Astrocyte (in vitro differentiated cells and primary cell): ENCODE measurements around the gene KAT2B. TPM values are rescaled to one million over a fixed set of nuclear protein-coding genes. Genes with fewer than 3 reads are reported as not detected.

ENCODE experiments used
- DNase-seq: peaks from one replicate; pipeline ENCODE4 v3.0.0-alpha.2; 2010; ENCODE audit warnings: low read depth
- FAIRE-seq: peaks from 2 replicates; lab custom pipeline; 2011; peaks lifted over from hg19 to GRCh38; lab: Jason Lieb, UNC
- H2AFZ ChIP-seq: 2 replicates; pipeline ENCODE4 v1.6.0; 2012; ENCODE audit warnings: low read depth, low read length, inconsistent platforms
- H3K27ac ChIP-seq: 2 replicates; pipeline ENCODE4 v1.5.1; 2011; ENCODE audit warnings: low read depth, low read length, inconsistent platforms
- H3K27me3 ChIP-seq: 2 replicates; pipeline ENCODE4 v1.6.0; 2011; ENCODE audit warnings: low read length, inconsistent platforms; ENCODE audit not compliant: insufficient read depth
- H3K36me3 ChIP-seq: 2 replicates; pipeline ENCODE4 v1.5.1; 2011; ENCODE audit warnings: low read length, inconsistent platforms; ENCODE audit not compliant: insufficient read depth
- H3K4me1 ChIP-seq: 2 replicates; pipeline ENCODE4 v1.5.1; 2011; ENCODE audit warnings: low read length, inconsistent platforms; ENCODE audit not compliant: insufficient read depth
- H3K4me2 ChIP-seq: 2 replicates; pipeline ENCODE4 v1.6.0; 2012; ENCODE audit warnings: low read length, inconsistent platforms
- H3K4me3 ChIP-seq: 2 replicates; pipeline ENCODE4 v1.5.1; 2011; ENCODE audit warnings: low read depth, mild to moderate bottlenecking, low read length, inconsistent platforms; ENCODE audit not compliant: insufficient read depth
- H3K79me2 ChIP-seq: 2 replicates; pipeline ENCODE4 v1.6.0; 2012; ENCODE audit warnings: mild to moderate bottlenecking, low read length, inconsistent platforms; ENCODE audit not compliant: insufficient read depth
- H3K9ac ChIP-seq: 2 replicates; pipeline ENCODE4 v1.6.0; 2012; ENCODE audit warnings: mild to moderate bottlenecking, low read length, inconsistent platforms
- H3K9me3 ChIP-seq: 2 replicates; pipeline ENCODE4 v1.5.1; 2012; ENCODE audit warnings: low read depth, mild to moderate bottlenecking, low read length, inconsistent platforms; ENCODE audit not compliant: insufficient read depth
- H4K20me1 ChIP-seq: 2 replicates; pipeline ENCODE4 v1.6.0; 2012; ENCODE audit warnings: low read length, inconsistent platforms; ENCODE audit not compliant: insufficient read depth
- H3K27ac Mint-ChIP-seq: one replicate; pipeline ENCODE4 v1.8.0; 2021; ENCODE audit warnings: mild to moderate bottlenecking, mixed read lengths; ENCODE audit not compliant: unreplicated experiment
- H3K27me3 Mint-ChIP-seq: one replicate; pipeline ENCODE4 v1.8.0; 2021; ENCODE audit warnings: low read depth, mixed read lengths; ENCODE audit not compliant: unreplicated experiment
- H3K36me3 Mint-ChIP-seq: one replicate; pipeline ENCODE4 v1.8.0; 2021; ENCODE audit warnings: low read depth, mixed read lengths; ENCODE audit not compliant: unreplicated experiment
- H3K4me1 Mint-ChIP-seq: one replicate; pipeline ENCODE4 v1.8.0; 2021; ENCODE audit warnings: low read depth, mixed read lengths; ENCODE audit not compliant: unreplicated experiment
- H3K4me3 Mint-ChIP-seq: one replicate; pipeline ENCODE4 v1.8.0; 2021; ENCODE audit warnings: mild to moderate bottlenecking, moderate library complexity, mixed read lengths; ENCODE audit not compliant: unreplicated experiment
- H3K9me3 Mint-ChIP-seq: one replicate; pipeline ENCODE4 v1.8.0; 2021; ENCODE audit warnings: mild to moderate bottlenecking, mixed read lengths; ENCODE audit not compliant: unreplicated experiment
- EZH2 ChIP-seq: IDR thresholded peaks from 2 replicates; pipeline ENCODE4 v1.6.1; 2012; ENCODE audit warnings: mild to moderate bottlenecking, low read length, inconsistent platforms; ENCODE audit not compliant: insufficient read depth
- total RNA-seq: library from RNA; stranded (reverse); gene quantifications from 2 replicates; pipeline ENCODE4 v1.2.1, GENCODE V29; 2021
- TF ChIP-seq, protein P1 (sequence below): IDR thresholded peaks from 2 replicates; pipeline ENCODE4 v1.5.1; 2011; ENCODE audit warnings: low read depth, mild to moderate bottlenecking, inconsistent platforms, low read length, moderate library complexity; ENCODE audit not compliant: insufficient read depth

The KAT2B gene
- total RNA-seq, 1 donor from 2014 or later = 4.9 TPM

DNA sequence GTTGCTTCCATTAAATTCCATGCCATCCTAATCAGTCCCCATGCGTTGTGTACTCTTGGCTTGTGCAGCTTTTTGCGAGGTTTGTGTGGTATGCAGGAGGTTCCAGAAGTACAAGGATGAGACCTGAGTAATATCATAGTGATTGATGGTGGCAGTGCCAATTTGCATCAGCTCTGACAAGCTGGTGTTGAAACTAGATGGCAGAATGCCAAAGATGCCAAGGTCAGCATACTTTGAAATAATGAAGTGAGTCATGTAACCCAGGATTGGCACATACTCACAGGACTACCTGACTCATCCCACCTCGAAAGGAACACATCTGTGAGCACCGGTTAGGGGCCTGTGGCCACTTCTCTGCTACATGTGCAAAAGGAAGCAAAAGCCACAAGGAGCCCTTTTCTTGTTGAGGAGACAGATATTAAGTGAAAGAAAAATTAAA is 14.3 kb downstream of the KAT2B start:
- DNase-seq (peak; percentile 78), FAIRE-seq (no peak)
- H3K27me3 ChIP-seq = no peaks in the 10 kb centered on the region
- H3K36me3 Mint-ChIP-seq = no peaks in the 10 kb centered on the region
- no peak overlapping the region for H3K27ac ChIP-seq
- no peak overlapping the region for H3K4me2 ChIP-seq
- H3K4me3 ChIP-seq = no peak overlapping the region
- no peaks in the 10 kb centered on the region for H3K27me3 Mint-ChIP-seq
- H4K20me1 ChIP-seq = peaks cover 13% of the 10 kb centered on the region
- H3K79me2 ChIP-seq = no peaks in the 10 kb centered on the region
- no peak overlapping the region for H3K4me3 Mint-ChIP-seq
- no peaks in the 10 kb centered on the region for H3K9me3 Mint-ChIP-seq
- peaks cover 3% of the 10 kb centered on the region for H3K4me1 Mint-ChIP-seq
- H3K9ac ChIP-seq = no peak overlapping the region
- H3K9me3 ChIP-seq = no peaks in the 10 kb centered on the region
- no peaks in the 10 kb centered on the region for H3K36me3 ChIP-seq
- no peak for TF ChIP-seq EZH2
- TF ChIP-seq, protein P1, sequence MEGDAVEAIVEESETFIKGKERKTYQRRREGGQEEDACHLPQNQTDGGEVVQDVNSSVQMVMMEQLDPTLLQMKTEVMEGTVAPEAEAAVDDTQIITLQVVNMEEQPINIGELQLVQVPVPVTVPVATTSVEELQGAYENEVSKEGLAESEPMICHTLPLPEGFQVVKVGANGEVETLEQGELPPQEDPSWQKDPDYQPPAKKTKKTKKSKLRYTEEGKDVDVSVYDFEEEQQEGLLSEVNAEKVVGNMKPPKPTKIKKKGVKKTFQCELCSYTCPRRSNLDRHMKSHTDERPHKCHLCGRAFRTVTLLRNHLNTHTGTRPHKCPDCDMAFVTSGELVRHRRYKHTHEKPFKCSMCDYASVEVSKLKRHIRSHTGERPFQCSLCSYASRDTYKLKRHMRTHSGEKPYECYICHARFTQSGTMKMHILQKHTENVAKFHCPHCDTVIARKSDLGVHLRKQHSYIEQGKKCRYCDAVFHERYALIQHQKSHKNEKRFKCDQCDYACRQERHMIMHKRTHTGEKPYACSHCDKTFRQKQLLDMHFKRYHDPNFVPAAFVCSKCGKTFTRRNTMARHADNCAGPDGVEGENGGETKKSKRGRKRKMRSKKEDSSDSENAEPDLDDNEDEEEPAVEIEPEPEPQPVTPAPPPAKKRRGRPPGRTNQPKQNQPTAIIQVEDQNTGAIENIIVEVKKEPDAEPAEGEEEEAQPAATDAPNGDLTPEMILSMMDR = no peak
- no peak overlapping the region for H3K27ac Mint-ChIP-seq
- no peak overlapping the region for H2AFZ ChIP-seq
- peaks cover 21% of the 10 kb centered on the region for H3K4me1 ChIP-seq

DNA sequence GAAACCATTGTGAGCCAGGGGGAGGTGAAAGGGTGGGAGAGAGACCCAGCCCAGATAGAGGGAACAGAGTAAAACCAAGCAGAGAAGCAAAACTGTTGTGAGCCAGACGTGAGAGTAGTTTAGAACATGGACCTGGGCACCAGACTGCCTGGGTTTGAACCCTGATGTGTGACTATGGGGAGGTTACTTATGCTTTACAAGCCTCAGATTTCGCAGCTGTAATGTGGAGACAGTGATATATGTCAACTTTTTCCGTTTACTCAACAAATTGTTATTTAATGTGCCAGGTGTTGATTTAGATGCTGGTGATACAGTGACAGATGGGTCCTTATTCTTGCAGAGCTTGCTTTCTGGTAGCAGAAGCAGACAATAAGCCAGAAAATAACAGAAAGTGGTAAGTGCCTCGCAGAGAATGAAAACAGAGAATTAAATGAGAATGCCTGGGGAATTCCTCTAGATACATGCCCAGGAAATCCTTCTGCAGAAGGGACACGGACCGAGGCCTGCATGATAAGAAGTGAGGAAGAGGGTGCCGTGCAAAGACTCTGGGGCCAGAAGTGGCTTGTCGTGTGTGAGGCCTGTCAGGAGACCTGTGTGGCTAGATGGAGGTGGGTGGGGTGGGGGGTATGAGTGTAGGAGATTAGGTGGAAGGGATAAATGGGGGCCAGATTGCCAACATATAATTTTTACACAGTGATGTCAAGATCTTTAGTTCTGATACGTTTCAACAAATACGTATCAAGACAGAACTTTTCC is 15.0 kb downstream of the KAT2B start:
- no peak overlapping the region for H3K9ac ChIP-seq
- peaks cover 13% of the 10 kb centered on the region for H4K20me1 ChIP-seq
- DNase-seq (no peak), FAIRE-seq (no peak)
- no peaks in the 10 kb centered on the region for H3K79me2 ChIP-seq
- Mint-ChIP-seq H3K4me3 (no peak overlapping the region), H3K27ac (no peak overlapping the region), H3K27me3 (no peaks in the 10 kb centered on the region), H3K36me3 (no peaks in the 10 kb centered on the region), H3K9me3 (peaks cover 2% of the 10 kb centered on the region), H3K4me1 (peaks cover 3% of the 10 kb centered on the region)
- no peaks in the 10 kb centered on the region for H3K27me3 ChIP-seq
- H3K4me1 ChIP-seq = peaks cover 21% of the 10 kb centered on the region
- no peaks in the 10 kb centered on the region for H3K9me3 ChIP-seq
- H3K4me2 ChIP-seq = no peak overlapping the region
- H3K36me3 ChIP-seq = no peaks in the 10 kb centered on the region
- H3K4me3 ChIP-seq = no peak overlapping the region
- TF ChIP-seq, protein P1 = no peak
- no peak for TF ChIP-seq EZH2
- H3K27ac ChIP-seq = no peak overlapping the region
- no peak overlapping the region for H2AFZ ChIP-seq

DNA sequence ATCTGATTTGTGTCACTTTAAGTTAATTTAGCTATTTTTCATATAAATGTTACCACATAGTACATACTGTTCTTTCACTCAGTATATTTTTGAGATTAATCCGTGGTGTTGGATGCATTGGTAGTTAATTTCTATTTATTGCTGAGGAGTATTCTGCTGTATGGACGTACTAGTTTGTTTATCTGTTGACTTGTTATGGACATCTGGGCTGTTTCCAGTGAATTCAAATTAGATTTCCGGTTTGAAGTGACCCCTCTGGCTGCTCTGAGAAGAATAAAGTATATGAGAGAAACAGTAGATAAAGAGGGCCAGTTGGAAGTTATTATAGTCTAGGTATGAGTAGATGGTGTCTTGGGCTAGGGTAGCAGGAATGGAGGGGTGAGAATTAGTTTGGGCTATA is 15.6 kb downstream of the KAT2B start:
- no peak overlapping the region for H3K4me3 Mint-ChIP-seq
- H3K27ac ChIP-seq = no peak overlapping the region

More for the DNA sequence above, 15.6 kb downstream of the KAT2B start:
- Mint-ChIP-seq H3K4me1 (peaks cover 2% of the 10 kb centered on the region), H3K9me3 (peaks cover 2% of the 10 kb centered on the region), H3K27ac (no peak overlapping the region), H3K36me3 (no peaks in the 10 kb centered on the region), H3K27me3 (no peaks in the 10 kb centered on the region)
- H3K9ac ChIP-seq = no peak overlapping the region
- no peaks in the 10 kb centered on the region for H3K9me3 ChIP-seq
- TF ChIP-seq, protein P1 = no peak
- TF ChIP-seq EZH2 = no peak
- H3K79me2 ChIP-seq = no peaks in the 10 kb centered on the region
- FAIRE-seq (no peak), DNase-seq (no peak)
- H3K4me3 ChIP-seq = no peak overlapping the region
- no peaks in the 10 kb centered on the region for H3K36me3 ChIP-seq
- peaks cover 13% of the 10 kb centered on the region for H4K20me1 ChIP-seq
- no peaks in the 10 kb centered on the region for H3K27me3 ChIP-seq
- no peak overlapping the region for H3K4me2 ChIP-seq
- H3K4me1 ChIP-seq = peaks cover 22% of the 10 kb centered on the region
- no peak overlapping the region for H2AFZ ChIP-seq
